HG02870 (cell line): ENCODE measurements around the gene SLC25A28.

ENCODE experiments used
- ATAC-seq: cut with Tn5 transposase; IDR thresholded peaks from one replicate; pipeline ENCODE4 v1.9.1; 2021; ENCODE audit warnings: mild to moderate bottlenecking, moderate library complexity; ENCODE audit not compliant: unreplicated experiment

Gene SLC25A28

GRCh38 chr10:99595236-99595635, 25.0 kb downstream of the SLC25A28 start:
- ATAC-seq: no peak

GRCh38 chr10:99593312-99593711, 26.9 kb downstream of the SLC25A28 start:
- no peak for ATAC-seq

DNA sequence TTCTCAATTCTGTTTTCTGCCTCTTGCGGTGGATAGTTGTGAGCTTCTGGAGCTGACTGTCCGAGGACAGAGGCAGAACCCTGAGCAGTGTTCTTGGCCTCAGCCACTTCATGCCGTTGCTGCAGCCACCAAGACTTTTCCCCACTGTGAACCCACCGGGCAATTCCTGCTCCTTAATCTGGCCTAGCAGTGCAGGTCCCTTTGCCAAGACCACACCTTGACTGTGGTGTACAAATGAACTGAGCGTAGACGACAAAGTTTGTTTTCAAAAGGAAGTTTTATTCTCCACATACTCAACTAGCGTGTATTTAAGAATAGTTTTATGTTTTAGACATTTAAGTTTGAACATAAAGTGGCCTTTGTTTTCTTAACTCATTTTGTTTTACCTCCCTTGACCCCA, 29.4 kb downstream of the SLC25A28 start:
- no peak for ATAC-seq

- ATAC-seq: no peak
These were observed 36.6 kb downstream of the SLC25A28 start for GRCh38 chr10:99583687-99584086.

- no peak for ATAC-seq
These were observed 37.9 kb downstream of the SLC25A28 start for GRCh38 chr10:99582255-99582770.

GRCh38 chr10:99579971-99580370, 40.3 kb downstream of the SLC25A28 start:
- ATAC-seq: no peak

GRCh38 chr10:99573790-99574189, 46.4 kb downstream of the SLC25A28 start:
- no peak for ATAC-seq

DNA sequence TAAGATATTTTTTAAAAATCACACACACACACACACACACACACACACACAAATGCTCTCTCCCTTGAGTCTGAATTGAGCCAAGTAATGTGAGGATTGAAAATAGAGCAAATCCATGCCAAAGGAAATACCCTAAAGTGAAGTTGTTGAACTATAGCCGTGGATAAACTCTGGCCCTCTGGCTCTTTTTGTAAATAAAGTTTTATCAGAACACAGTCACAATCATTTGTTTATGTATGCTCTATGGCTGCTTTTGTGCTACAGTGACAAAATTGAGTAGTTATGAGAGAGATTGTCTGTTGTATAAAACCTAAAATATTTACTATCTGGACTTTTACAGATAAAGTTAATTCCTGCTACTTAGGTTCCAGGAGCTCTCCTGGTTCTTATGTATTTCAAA, 48.4 kb downstream of the SLC25A28 start:
- no peak for ATAC-seq

- ATAC-seq: no peak
These were observed 50.3 kb downstream of the SLC25A28 start for GRCh38 chr10:99569961-99570360.

DNA sequence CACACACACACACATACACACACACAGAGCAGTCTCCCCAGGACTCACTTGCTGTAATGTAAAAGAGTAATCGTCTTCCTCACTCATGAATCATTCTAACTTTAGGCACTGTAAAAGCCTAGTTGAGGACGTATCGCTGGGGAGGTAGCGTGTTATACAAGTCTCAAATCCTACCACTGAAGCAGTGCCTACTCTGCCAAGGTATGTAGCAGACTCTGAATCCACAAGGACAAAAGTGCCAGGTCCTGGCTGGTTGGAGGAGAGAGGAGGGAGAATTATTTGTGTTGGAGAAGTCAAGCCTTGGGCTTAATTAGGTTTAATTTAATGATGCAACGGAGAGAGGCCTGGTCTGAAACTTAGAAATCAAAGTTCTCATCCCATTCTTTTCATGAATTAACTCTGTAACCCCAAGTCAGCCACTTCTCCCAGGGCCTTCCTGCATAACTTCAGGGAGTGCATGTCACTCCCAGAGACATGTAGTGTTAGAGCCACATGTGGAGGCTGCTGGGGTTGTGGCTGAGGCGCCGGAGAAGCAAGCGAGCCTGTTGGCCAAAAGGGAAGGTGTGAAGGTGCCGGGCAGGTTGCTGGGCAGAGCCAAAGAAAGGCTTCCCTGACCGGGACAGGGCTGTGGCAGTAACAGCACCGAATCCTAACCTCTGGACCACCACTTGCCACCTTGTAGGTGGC, 50.8 kb downstream of the SLC25A28 start:
- no peak for ATAC-seq

DNA sequence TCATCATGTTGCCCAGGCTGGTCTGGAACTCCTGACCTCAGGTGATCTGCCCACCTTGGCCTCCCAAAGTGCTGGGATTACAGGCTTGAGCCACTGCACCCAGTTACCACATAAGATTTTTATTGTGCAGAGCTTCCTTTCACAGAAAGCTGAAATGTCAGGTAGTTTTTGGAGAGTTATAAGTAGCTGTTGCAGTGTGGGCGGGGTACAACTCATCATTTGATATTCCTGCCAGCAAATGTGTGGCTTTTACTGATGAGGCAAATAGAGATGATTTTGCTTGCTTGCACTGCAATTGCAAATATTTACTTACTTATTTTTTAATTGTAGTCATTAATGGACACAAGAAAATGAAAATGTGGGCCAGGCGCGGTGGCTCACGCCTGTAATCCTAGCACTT, 55.1 kb downstream of the SLC25A28 start:
- ATAC-seq: no peak

DNA sequence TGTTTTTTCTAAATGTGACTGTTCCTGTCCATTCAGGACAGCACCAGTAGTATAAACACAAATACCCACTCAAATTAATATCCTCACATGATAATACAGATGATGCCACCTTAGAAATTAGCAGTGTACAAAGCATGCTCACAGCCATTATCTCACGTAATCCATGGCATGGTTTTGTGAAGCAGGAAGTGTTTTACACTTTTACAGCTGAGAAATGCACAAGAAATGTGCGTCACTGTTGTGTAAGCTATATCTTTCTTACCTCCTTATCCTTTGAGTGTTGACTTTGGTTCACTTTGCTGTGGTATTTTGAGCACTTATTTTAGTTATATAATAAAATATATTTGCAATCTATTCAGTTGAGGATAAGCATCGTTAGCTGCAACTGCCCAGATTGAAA, 55.9 kb downstream of the SLC25A28 start:
- ATAC-seq: no peak

GRCh38 chr10:99562631-99563030, 57.6 kb downstream of the SLC25A28 start:
- no peak for ATAC-seq
